GM21717 (cell line): ENCODE results near the gene GCNT4.

ENCODE experiments used
- ATAC-seq: cut with Tn5 transposase; IDR thresholded peaks from one replicate; pipeline ENCODE4 v1.9.1; 2021; ENCODE audit warnings: mild to moderate bottlenecking, moderate library complexity; ENCODE audit not compliant: unreplicated experiment

Gene GCNT4

DNA sequence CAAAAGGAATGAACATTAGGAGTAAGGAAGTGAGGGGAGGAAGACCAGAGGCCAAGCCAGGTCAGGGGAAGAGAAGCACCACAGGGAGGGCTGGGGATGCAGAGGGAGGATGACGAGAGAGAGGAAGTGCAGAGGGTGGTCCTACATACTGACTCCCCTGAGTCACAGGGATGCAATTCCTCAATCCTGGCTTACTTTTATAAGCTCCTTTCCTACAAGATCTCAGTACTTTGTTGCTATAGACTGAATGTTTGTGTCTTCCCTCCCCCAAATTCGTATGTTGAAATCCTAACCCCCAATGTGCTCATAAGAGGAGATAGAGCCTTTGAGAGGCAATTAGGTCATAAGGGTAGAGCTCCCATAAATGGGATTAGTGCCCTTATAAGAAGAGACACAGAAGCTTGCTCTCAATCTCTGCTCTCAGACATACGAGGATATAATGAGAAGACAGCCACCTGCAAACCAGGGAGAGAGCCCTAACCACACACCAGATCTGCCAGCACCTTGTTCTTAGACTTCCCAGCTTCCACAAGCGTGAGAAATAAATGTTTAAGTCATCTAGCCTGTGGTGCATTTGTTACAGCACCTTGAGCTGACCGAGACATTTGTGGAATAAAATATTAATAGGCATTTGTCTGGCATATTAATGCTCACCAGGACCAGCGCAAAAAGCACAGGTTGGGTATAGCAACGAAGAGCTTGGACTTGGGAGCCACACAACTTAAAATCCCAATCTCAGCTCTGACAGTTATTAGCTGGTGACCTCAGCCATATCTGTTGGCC is 33.4 kb downstream of the GCNT4 start:
- ATAC-seq = no peak

DNA sequence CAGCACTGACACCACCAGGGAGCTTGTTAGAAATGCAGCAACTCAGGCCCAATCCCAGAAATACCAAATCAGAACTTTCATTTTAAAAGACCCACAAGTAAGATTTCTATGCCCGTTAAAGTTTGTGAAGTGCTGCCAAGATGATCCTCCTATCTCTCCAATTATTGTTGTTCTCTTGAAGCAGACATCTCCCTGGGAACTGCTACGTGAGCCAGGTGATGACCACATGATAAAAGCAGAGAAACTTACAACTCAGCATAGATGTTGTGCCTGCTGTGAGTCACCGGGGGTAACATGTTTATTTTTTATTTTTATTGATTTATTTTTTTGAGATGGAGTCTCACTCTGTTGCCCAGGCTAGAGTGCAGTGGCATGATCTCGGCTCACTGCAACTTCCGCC is 34.4 kb downstream of the GCNT4 start:
- ATAC-seq = no peak

DNA sequence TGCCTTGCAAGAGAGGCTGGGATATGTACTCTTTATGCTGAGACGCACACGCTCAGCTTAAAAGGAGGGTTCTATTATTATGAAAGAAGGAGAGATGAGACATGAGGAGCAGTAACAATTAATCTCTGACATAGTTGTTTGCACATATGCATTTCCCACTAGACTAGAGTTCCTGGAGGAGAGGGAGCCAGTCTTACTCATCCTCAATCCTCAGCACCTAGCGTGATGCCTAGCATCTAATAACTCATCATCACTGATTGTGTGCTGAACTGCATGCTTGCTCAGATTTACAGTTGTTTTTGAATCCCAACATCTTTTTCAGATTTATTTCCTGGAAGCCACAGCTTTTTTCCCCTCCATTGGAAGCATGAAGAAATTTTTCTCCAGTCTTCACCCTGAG is 35.5 kb downstream of the GCNT4 start:
- no peak for ATAC-seq

DNA sequence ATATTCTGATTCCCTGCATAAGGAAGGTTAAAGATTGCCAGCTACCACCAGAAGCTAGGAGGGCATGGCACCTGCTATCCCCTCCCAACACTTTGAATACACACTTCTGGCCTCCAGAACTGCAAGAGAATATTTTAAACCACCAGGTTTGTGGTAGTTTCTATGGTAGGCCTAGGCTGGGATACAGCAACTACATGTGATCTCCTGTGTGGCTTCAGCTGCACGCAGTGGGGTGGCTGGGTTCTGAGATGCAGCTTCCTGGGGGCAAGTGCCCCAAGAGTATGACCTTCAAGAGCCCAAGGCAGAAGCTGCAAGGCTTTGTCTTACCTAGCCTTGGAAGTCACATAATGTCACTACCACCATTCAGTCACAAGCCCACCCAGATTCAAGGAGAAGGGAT is 39.6 kb downstream of the GCNT4 start:
- no peak for ATAC-seq

DNA sequence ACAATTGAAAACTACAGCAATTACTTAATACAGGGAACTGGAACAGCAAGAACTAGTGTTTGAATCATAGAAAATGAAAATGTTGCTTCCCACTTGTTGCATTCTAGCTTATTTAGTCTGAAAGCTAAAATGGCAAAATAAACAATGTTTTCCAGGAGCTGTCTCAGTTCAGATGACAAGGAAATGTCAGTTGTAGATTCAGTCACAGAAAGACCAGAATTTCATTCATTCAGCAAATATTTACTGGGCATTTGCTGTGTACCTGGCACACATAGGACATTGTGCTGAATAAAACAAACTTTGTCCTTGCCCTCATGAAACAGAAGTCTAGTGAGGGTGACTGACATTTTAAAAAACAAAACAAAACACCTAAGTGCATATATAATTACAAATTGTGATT is 41.5 kb downstream of the GCNT4 start:
- ATAC-seq = no peak

DNA sequence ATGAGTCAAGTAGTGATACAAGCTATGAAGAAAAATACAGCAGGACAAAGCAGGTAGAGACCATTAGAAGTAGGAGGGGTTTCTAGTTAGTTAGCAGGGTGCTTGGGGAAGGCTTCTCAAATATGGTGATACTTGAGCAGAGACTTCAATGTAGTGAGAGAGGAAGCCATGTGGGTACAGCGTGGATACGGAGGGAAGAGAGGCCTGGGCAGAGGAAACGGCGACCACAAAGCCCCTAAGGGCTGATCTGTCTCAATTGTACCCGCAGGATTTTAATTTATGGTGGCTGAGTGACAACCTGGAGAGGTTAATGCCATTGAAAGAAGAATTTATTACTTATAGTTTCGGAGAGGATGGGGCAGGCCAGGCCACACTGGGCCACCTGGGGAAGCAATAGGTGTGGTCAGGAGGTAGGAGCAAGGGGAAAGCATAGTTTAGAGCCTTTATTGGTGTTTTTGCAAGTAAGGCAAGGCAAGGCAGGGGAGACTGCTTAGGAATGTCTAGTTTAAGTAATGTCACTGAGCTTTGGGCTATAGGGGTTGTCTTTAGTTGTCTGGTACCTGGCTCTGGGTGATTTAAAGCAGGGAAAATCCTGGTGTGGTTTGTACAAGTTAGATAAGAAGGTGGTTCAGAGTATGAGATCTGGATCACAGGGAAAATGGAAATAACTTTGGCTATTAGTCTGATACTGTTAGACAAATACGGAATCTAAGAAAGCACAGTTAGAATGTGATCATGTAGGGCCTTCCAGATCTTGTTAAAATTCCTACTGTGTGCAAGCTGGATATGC is 42.6 kb downstream of the GCNT4 start:
- no peak for ATAC-seq

DNA sequence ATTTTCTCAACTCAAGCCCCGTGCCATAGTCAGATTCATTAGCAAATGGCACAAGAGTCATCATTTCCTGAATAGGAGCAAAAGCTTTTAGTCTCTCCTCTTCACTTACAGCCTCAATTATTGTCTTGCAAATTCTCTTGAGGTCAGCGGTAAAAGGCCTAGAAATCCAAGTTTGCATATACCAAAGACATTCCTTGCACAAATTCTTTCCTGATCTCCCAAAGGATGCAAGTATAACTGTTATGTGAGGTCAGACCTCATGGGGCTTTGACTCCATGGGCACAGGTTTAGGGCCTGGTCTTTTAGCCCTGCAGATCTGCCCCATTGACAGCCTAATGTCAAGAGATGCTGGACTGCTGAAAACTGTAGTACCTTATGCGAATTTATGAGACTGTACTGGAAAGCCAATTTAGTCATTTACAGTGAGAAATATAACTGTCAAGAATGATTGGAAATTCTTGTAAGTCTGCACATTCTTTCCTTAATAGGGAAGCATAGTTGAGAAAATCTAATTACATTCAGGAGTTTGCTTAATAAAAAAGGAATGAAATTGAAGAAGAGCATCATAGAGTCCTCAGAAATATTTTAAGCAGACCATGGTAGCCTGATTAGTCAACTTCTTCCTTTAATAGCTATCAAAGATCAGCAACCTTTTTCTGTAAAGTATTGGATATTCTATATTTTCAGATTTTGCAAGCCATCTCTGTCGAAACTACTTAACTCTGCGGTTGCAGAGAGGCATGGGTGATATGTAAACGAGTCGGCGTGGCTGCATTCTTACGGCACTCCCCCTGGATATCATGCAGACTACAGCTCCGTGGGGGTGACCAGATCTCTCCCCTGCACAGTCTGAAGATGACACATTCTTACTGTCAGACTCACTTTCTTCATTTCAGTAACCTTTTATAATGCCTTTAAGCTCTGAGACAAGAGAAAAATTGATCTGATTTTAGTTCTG is 45.2 kb downstream of the GCNT4 start:
- ATAC-seq = no peak

DNA sequence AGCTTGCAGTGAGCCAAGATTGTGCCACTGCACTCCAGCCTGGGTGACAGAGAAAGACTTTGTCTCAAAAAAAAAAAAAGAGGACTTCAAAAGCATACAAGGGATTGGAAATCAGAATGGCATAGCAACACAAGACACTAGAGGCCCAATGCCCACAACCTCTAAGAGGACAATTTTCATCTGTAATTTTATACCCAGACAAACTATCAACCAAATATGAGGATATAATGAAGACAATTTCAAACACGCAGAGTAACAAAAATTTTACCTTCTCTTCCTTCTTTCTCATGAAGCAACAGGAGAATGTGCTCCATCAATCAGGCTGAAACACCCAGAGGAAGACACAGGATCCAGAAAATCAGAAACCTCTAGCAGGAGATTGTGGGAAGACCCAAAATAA is 46.8 kb downstream of the GCNT4 start:
- no peak for ATAC-seq
